NCI-H526 treated with DMSO at 0.1 percent for 48 hours (cell line): Measurements from ENCODE around the gene SLC10A7.
A peak's percentile ranks its signal among the peaks of the same experiment; 100 is the strongest.

Experiments
- DNase-seq: peaks from one replicate; lab custom pipeline; 2025; lab: John Stamatoyannopoulos, UW

SLC10A7 gene, protein sequence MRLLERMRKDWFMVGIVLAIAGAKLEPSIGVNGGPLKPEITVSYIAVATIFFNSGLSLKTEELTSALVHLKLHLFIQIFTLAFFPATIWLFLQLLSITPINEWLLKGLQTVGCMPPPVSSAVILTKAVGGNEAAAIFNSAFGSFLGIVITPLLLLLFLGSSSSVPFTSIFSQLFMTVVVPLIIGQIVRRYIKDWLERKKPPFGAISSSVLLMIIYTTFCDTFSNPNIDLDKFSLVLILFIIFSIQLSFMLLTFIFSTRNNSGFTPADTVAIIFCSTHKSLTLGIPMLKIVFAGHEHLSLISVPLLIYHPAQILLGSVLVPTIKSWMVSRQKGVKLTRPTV

GRCh38 chr4:146521541-146522097, at the start of gene SLC10A7:
Gene SLC10A7, minus strand, starts transcription at chr4:146521940. Its CDS starts 223 bp downstream, at chr4:146521717.
- peak; percentile 86 for DNase-seq

- no peak for DNase-seq
Observed at GRCh38 chr4:146567396-146567795, 45.7 kb upstream of the SLC10A7 start.

GRCh38 chr4:146564492-146564891, 42.8 kb upstream of the SLC10A7 start:
- no peak for DNase-seq

DNA sequence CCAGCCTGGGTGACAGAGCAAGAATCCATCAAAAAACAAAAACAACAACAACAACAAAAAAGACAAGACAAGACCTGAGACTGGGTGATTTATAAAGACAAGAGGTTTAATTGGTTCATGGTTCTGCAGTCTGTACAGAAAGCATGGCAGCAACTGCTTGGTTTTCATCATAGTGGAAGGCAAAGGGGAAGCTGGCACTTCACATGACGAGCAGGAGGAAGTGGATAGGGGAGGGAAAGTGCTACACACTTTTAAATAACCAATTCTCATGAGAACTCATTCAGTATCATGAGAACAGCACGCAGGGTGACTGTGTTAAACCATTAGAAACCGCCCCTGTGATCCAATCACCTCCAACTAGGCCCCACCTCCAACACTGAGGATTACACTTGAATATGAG, 28.4 kb upstream of the SLC10A7 start:
- DNase-seq, result no peak

DNA sequence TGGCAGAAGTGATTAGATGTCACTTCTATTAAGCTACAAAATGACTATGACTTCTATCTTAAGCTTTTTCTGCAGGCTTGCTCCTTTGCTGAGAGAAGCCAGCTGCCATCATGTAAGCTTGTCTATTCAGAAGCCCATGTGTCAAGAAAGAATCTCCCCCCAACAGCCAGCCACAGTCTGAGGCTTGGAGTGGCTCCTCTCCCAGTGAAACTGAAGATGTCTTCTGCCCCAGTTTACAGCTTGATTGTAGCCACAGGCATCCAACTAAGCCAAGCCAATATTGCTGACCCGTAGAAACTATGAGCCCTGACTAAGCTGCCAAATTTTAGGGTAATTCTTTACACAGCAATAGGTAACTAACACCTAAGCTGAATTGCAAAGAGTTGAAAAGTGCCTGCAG, 26.7 kb upstream of the SLC10A7 start:
- no peak for DNase-seq

DNA sequence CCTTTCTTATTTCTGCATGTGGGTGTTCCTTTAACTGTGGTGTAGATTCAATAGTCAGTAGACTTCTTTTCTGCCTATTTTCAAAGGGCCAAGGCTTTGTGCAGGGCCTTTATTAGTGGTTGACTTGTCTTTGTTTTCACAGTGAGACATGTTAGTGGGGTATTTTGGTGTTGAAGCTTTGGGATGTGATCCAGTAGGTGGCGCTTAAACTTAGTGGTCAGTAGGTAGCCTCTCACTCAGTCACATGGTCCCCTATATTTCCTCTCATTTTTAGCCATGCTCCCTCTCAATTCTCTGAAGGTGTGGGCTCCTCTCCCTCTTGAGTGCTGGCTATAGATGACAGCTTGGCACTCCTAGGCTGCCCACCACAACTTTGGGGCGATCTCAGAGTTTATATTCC, 23.4 kb upstream of the SLC10A7 start:
- DNase-seq, result no peak

- no peak for DNase-seq
Observed at GRCh38 chr4:146534178-146534577, 12.4 kb upstream of the SLC10A7 start.

DNA sequence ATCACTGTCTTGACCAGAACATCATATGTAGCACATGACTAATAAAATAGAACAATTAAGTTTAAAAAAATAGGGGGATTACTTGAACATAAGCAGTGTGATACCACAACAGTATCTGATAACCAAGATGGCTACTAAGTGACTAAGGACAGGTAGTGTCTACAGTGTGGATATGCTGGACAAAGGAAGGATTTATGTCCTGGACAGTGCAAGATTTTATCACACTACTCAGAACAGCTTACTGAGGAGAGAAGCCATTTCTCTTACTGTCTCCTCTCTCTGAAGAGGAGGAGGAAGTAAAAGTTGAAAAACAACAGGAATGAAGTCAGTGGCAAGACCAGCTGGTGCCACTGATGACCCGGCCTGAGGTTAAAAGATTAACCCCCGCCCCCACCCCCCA, 4.0 kb upstream of the SLC10A7 start:
- no peak for DNase-seq

GRCh38 chr4:146524663-146525062, 2.9 kb upstream of the SLC10A7 start:
- DNase-seq, result no peak

DNA sequence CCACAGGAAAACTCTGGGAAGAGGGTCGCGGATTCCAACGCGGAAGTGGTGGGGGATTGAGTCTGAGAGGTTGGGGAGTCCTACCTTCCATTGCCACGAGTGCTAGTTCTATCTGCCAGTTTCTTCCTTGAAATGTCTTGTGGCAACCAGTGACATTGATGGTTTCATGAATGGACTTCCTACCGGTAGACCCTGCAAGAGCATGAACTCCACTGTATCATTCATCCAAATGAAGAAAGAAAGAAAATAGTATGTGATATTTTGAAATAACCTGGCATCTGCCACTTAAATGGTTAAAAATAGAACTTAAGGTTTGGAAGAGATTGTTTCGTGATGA, 1.1 kb upstream of the SLC10A7 start:
- peak; percentile 7 for DNase-seq

DNA sequence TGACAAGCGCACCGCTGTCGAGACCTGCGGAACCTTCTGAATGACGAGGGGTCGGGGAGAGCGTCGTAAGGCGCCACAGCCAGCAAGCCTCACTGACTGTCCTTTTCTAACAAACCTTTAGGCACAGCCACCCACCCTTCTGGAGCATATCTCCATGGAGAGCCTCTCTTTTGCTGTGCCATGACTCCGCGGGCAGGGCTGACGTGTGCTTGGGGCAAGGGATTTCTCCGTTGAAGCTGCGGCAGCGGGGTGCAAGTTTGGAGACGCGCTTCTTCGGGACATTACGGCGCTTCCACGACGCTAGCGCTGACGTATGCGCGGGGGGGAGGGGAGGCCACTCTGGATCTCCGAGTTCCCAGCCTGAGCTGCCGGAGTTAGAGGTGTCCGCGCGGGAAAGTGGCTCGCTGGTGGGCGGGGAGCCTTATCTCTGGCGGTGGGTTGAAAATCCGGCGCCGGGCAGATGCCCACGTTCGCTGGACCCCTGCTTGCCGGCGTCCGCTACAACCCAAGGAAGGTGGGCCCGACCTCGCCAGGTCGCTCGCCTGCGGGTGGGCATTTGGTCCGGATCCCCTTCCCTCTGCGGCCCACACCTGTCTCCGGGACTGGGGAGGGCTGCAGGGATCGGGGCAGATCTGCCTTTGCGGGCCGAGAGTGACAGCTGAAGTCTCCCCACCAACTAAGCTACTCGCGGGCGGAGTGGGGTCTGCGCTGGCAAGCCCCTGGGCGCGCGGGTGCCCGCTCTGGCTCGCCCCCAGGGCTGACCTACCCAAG, 543 bp upstream of the SLC10A7 start:
- peak; percentile 75 for DNase-seq

DNA sequence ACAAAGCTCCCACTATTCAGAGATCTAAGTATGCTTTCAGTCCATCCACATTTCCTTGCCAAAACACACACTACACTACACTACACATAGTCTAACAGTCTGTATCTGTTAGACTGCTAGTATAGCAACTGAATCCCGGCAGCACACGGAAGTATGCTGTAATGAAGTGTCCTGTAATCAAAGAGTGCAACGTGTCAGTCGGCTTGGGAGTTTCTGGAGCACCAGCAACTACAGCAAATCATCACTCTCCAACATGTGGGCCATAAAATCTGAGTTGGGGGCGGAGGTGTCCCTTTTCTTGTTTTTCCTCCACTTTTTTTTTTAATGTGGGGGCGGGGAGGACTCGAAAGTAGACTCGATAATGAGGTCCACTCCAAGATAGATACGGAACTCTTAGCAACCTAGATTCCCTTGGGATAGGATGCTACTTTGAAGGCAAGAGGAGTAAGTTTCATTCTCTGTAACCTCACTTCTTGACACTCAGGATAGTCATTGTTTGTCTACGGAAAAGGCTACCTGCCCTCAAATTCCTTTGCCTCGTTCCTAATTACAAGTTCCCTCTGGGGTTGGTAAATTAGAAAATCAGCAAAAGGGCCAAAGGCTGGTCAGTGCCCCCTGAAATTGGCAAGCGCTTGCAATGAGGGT, 722 bp downstream of the SLC10A7 start:
- peak; percentile 61 for DNase-seq

DNA sequence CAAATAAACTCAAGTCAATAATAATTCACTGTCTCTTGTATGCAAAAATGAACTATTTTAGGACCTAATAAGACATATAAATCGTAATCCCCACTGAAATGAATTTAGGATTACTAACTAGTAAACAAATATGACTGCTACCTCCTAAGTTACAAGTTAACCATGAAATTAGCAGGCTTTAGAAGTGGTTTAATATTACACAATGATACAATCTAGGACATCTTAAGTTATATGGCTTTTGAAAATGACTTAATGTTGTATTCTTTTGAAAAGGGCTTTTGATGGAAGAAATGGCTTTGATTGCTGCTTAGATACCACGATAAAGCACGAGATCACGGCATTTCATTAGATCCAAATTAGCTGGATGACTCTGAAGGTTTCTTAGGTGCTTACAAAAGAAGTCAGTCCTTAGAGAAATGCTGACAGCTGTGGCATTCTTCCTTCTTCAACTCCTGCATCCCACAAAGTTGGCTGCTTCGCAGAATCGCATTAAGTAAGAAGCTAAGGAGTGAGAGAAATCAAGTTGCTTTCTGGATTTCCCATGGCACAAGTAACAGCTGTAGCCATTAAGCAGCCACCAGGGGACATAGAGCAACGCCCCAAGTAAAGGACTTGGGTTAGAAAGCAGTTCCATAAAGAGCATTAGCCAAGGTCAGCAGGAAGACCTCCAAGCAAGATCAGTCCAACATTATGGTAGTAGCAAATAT, 6.9 kb downstream of the SLC10A7 start:
- no peak for DNase-seq

DNA sequence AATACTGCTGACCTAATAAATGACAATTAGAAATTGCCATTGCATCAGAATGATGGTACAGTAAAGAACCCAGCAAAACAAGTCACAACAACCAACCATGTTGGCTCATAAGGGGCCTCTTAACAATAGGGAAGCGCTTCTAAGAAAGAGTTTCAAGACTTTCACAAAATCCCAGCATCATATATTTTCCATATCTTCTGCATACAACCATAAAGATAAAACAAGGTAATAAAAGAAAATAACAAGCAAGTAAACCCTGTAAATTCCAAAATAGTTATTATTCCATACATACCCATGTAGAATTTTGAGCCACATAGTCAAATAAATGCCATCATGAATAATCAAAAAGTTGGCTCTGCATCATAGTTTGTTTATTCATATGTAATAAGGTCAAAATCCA, 8.2 kb downstream of the SLC10A7 start:
- DNase-seq, result no peak

DNA sequence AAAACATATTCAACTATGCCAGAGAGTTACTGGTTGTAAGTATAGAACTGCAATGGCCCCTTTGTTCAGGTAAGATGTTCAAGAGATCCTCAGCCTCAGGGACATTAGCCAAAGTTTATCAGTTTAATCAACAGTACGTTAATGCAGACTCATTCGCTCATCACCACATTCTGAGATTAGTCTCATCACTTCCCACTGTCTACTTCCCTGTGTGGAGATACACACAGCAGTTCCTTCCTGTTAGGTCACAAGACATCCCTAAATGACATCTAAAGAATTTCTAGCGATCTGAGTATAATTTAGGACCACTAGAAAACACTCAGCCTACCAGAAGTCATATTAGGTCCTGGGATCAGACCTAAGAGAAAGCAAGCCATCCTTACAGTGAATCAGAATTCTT, 10.4 kb downstream of the SLC10A7 start:
- no peak for DNase-seq

GRCh38 chr4:146510942-146511341, 10.8 kb downstream of the SLC10A7 start:
- DNase-seq, result no peak

GRCh38 chr4:146508229-146508939, 13.4 kb downstream of the SLC10A7 start:
- no peak for DNase-seq

- DNase-seq, result no peak
Observed at GRCh38 chr4:146507632-146508031, 14.1 kb downstream of the SLC10A7 start.

DNA sequence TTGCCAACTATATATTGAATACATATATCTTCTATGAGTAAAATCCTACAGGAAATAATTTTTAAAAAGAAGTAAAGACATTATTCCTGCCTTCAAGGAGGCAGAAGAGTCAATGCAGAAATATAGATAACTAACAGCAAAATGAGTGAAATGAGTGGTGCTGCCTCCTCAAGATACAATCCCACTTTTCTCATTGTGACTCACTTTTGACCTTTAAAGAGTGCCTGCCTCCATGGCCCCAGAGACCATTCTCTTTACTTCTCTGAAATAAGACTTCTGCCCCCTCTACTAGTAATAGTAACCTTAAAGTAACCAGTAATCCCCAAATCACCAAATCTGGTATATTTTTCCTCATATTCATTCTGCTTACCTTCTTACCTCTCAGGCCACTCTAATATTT, 15.5 kb downstream of the SLC10A7 start:
- DNase-seq, result no peak

DNA sequence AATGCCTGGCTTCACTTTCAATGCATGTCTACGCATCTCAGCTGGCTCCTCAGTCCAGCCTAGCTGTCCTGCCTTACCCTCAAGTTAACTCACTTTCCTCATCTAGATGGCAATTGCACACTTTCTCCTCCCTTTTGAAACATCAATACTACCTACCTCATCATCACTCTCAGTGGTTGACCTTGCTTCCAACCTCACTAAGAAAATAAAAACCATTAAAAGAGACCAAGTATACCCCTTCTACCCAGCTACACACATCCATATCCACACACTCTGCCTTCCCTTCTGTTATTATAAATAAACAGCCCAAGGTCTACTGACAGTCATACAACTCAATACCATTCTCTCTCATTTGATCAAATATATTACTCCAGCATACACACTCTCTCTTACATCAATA, 21.5 kb downstream of the SLC10A7 start:
- no peak for DNase-seq

- no peak for DNase-seq
Observed at GRCh38 chr4:146498291-146498690, 23.4 kb downstream of the SLC10A7 start.

- no peak for DNase-seq
Observed at GRCh38 chr4:146495269-146495668, 26.5 kb downstream of the SLC10A7 start.
